Measurements from ENCODE around the gene SLC26A9. TPM values are rescaled to one million over a fixed set of nuclear protein-coding genes. Genes with fewer than 3 reads are reported as not detected.
A peak's percentile ranks its signal among the peaks of the same experiment; 100 is the strongest.

Gene SLC26A9
- total and polyA plus RNA-seq, 2 experiments from 2014 or later, result 1.0 to 4.0 TPM

DNA sequence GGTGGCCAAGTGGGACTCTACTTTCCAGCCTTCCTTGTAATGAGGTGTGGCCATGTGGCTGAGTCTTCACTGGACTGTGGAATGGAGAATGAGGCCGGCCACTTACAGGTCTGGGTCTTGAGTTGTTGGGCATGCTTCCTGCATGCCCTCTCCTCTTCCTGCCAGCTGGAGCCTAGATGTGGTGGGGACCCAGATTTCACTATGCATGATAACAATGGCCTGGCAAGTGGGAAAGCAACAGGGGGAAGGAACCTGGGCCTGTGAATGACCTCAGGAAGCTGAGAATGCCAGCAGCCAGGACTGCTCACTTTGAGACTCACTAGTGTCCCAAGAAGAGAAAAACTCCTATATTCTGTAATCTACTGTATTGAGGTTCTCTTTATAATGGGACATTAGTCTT is 8.5 kb upstream of the SLC26A9 start:
- Histone ChIP-seq H3K36me3 (no peaks in the 10 kb centered on the region), H3K9me3 (ENCODE audit: low read depth) (no peaks in the 10 kb centered on the region), H3K27ac (no peak overlapping the region), H3K4me1 (ENCODE audit: low read depth) (no peaks in the 10 kb centered on the region), H3K4me3 (no peak overlapping the region), H3K27me3 (no peaks in the 10 kb centered on the region)
- TF ChIP-seq, protein P1, sequence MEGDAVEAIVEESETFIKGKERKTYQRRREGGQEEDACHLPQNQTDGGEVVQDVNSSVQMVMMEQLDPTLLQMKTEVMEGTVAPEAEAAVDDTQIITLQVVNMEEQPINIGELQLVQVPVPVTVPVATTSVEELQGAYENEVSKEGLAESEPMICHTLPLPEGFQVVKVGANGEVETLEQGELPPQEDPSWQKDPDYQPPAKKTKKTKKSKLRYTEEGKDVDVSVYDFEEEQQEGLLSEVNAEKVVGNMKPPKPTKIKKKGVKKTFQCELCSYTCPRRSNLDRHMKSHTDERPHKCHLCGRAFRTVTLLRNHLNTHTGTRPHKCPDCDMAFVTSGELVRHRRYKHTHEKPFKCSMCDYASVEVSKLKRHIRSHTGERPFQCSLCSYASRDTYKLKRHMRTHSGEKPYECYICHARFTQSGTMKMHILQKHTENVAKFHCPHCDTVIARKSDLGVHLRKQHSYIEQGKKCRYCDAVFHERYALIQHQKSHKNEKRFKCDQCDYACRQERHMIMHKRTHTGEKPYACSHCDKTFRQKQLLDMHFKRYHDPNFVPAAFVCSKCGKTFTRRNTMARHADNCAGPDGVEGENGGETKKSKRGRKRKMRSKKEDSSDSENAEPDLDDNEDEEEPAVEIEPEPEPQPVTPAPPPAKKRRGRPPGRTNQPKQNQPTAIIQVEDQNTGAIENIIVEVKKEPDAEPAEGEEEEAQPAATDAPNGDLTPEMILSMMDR (IDR thresholded peaks at IDR 0.05; ENCODE audit: low read depth, low read length), result no peak
- DNase-seq (ENCODE audit: low read depth in 1 of 2, low spot score in 1 of 2), result no peak

GRCh38 chr1:205950826-205951549 is 7.7 kb upstream of the SLC26A9 start:
- no peaks in the 10 kb centered on the region for H3K27me3 ChIP-seq
- no peaks in the 10 kb centered on the region for H3K36me3 ChIP-seq
- no peak overlapping the region for H3K4me3 ChIP-seq
- no peaks in the 10 kb centered on the region for H3K4me1 ChIP-seq (ENCODE audit: low read depth)
- peak in 1 of 2 donors; percentile 31 for DNase-seq (ENCODE audit: low read depth in 1 of 2, low spot score in 1 of 2)
- H3K9me3 ChIP-seq (ENCODE audit: low read depth), result no peaks in the 10 kb centered on the region
- TF ChIP-seq, protein P1 (IDR thresholded peaks at IDR 0.05; ENCODE audit: low read depth, low read length), result no peak
- no peak overlapping the region for H3K27ac ChIP-seq

DNA sequence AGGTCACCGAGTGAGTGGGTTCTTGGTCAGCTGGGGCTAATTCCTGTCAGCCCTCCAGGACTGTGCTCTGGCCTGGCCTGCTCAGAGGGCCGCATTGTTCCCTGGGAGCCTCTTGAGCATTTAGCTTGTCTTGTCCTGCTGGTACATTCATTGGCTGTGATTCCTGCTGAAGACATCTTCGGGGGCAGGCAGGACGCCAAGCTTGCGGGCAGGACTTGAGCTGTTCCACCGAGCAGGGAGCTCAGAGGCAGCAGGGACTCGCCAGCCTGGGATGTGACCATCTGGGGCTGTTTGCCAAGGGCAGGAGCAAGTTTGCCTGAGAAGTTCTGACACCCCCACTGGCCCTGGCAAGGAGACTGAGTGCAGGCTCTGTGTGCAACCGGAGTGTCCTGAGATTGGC is 7.0 kb upstream of the SLC26A9 start:
- H3K27me3 ChIP-seq, result no peaks in the 10 kb centered on the region
- peak in 1 of 2 donors; percentile 68 for DNase-seq (ENCODE audit: low read depth in 1 of 2, low spot score in 1 of 2)
- H3K27ac ChIP-seq, result no peak overlapping the region
- no peak overlapping the region for H3K4me3 ChIP-seq
- no peaks in the 10 kb centered on the region for H3K4me1 ChIP-seq (ENCODE audit: low read depth)
- H3K36me3 ChIP-seq, result no peaks in the 10 kb centered on the region
- TF ChIP-seq, protein P1 (IDR thresholded peaks at IDR 0.05; ENCODE audit: low read depth, low read length), result no peak
- H3K9me3 ChIP-seq (ENCODE audit: low read depth), result no peaks in the 10 kb centered on the region

DNA sequence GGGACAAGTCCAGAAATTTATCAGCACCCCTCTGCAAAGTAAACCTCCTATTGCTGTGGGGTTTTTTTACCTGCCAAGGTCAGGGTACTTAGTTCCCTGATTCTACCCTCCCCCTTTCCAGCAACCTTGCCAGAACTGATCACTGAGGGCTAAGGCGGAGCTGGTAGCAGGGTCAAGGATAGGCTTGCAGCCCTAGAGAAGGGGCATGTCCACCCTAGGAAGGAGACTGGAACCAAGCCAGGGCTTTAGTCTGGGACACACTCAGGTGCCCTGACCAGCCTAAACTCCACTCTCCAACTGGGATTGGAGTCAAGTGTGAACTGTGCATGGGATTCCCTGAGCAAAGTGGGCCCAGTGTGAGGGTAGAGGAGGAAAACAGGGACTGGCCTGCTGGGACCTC is 6.5 kb upstream of the SLC26A9 start:
- H3K4me1 ChIP-seq (ENCODE audit: low read depth), result no peaks in the 10 kb centered on the region
- H3K27me3 ChIP-seq, result no peaks in the 10 kb centered on the region
- H3K36me3 ChIP-seq, result no peaks in the 10 kb centered on the region
- TF ChIP-seq, protein P1 (IDR thresholded peaks at IDR 0.05; ENCODE audit: low read depth, low read length), result no peak
- no peak overlapping the region for H3K4me3 ChIP-seq
- H3K27ac ChIP-seq, result no peak overlapping the region
- no peak for DNase-seq (ENCODE audit: low read depth in 1 of 2, low spot score in 1 of 2)
- no peaks in the 10 kb centered on the region for H3K9me3 ChIP-seq (ENCODE audit: low read depth)

DNA sequence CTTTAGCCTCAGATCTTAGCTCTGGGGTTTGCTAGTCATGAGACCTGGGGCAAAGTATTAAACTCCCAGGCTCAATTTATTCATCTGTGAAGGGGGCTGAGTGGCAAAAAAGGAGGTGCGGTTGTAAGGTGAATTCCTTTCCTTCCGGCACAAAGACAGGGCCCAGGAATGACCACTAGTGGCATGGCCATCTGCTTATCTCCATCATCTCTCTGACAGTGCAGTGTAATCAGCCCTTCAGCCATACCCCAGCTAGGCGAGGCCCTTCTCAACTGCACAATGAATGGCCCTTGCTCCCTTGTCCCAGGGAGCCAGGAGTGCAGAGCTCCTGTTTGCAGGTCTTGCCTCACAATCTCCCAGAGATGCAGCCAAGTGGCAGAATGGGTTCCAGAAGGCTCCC is 5.6 kb upstream of the SLC26A9 start:
- Histone ChIP-seq H3K4me1 (ENCODE audit: low read depth) (no peaks in the 10 kb centered on the region), H3K27ac (no peak overlapping the region), H3K27me3 (no peaks in the 10 kb centered on the region), H3K9me3 (ENCODE audit: low read depth) (no peaks in the 10 kb centered on the region), H3K4me3 (no peak overlapping the region), H3K36me3 (no peaks in the 10 kb centered on the region)
- DNase-seq (ENCODE audit: low read depth in 1 of 2, low spot score in 1 of 2), result no peak
- TF ChIP-seq, protein P1 (IDR thresholded peaks at IDR 0.05; ENCODE audit: low read depth, low read length), result no peak

Data from cardiac muscle cell (in vitro differentiated cells and primary cell).